ENCODE results near the gene SPNS1.
"Not testable (repeated sequence)": the region's sequence is repeated elsewhere in the genome, so short reads cannot be mapped to it uniquely, and the experiment has no call there.

The SPNS1 gene, protein sequence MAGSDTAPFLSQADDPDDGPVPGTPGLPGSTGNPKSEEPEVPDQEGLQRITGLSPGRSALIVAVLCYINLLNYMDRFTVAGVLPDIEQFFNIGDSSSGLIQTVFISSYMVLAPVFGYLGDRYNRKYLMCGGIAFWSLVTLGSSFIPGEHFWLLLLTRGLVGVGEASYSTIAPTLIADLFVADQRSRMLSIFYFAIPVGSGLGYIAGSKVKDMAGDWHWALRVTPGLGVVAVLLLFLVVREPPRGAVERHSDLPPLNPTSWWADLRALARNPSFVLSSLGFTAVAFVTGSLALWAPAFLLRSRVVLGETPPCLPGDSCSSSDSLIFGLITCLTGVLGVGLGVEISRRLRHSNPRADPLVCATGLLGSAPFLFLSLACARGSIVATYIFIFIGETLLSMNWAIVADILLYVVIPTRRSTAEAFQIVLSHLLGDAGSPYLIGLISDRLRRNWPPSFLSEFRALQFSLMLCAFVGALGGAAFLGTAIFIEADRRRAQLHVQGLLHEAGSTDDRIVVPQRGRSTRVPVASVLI

DNA sequence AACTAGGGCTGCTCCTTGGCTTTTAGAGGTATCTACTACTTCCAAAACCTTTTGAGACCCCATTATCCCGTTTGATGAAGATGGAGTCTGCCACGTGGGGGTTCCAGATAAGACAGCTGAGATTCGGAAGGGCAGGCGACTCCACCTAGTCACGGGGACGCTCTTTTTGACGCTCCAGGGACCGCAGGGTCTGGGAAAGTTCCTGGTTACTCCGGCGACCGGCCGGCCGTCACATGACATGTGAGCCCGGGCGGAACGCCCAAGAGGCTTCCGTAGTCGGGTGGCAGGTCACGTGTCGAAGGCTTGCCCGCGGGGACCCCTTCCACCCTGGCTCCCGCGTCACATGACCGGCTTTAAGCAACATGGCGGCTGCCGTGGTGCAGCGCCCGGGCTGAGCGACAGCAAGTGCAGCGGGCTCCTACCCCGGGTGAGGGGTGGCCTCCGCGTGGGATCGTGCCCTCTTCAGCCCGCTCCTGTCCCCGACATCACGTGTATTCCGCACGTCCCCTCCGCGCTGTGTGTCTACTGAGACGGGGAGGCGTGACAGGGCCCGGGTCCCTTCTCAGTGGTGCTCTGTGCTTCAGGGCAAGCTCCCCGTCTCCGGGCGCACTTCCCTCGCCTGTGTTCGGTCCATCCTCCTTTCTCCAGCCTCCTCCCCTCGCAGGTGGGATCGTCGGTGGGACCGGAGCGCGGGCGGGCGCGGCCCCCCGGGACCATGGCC lies at the start of gene SPNS1:
Gene SPNS1 (plus strand): TSS at position 342 of the 721 bp plus-strand sequence. CDS start 374 bp downstream, at position 716.
- Histone ChIP-seq H3K36me3 (ENCODE audit: insufficient read depth, low read length) (no peaks in the 10 kb centered on the region), H3K4me1 (ENCODE audit: insufficient read depth, low read length) (0 out of 2 replicates have a peak, but pooled peaks cover 3% of the 10 kb centered on the region), H3K9ac (ENCODE audit: low read depth, low read length) (peak within 1 kb of the TSS; percentile 95), H3K9me3 (ENCODE audit: control insufficient read depth, insufficient read depth, low read length) (no peaks in the 10 kb centered on the region)

DNA sequence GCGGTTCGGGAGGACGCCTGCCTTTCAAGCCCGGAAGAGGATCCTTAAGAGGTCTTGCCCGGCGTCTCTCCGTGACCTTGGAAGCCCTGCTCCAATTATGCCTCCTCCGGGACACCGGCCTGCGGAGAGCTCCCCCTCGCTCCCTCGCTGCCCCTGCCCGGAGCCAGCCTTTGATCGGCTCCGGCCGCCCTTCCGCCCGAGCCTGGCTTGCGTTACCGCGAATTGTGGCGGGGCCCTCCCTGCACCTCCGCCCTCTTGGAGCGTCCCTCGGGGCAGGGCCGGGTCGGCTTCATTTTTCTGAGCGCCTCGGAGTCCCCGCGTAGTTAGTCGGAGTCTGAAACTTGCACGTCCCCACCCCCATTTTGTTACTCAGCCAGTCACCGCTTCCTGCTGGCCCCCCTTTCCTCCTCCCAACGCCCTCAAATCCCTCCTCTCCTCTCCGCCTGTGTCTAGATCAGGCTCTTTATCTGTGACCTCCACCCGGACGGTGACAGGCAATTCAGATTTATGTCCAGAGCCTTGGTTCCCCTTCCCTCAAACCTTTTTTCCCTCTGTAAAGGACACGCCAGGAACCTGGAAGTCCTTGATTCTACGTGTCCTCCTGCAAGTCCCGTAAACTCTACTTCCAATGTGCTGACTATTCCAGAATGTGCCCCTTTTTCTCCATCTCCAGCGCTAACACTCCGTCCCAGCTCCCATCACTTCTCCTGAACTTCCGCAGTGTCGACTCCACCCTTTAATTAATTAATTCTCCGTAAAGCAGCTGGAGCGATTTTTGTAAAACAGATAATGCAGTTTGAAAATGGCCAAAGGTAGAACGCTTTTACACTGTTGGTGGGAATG lies 49.0 kb upstream of the SPNS1 start:
- Histone ChIP-seq H3K9ac (ENCODE audit: low read depth, low read length) (peak overlapping the region; percentile 89), H3K4me1 (ENCODE audit: insufficient read depth, low read length) (peaks cover 4% of the 10 kb centered on the region), H3K9me3 (ENCODE audit: control insufficient read depth, insufficient read depth, low read length) (no peaks in the 10 kb centered on the region), H3K36me3 (ENCODE audit: insufficient read depth, low read length) (no peaks in the 10 kb centered on the region)

DNA sequence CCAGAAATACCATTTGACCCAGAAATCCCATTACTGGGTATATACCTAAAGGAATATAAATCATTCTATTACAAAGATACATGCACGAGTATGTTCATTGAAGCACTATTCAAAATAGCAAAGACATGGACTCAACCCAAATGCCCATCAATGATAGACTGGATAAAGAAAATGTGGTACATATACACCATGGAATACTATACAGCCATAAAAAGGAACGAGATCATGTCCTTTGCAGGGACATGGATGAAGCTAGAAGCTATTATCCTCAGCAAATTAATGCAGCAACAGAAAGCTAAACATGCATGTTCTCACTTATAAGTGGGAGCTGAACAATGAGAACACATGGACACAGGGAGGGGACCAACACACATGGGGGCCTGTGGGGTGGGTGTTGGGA lies 48.3 kb upstream of the SPNS1 start:
- H3K36me3 ChIP-seq (ENCODE audit: insufficient read depth, low read length); H3K9me3 ChIP-seq (ENCODE audit: control insufficient read depth, insufficient read depth, low read length); H3K4me1 ChIP-seq (ENCODE audit: insufficient read depth, low read length): not testable (repeated sequence)
- H3K9ac ChIP-seq (ENCODE audit: low read depth, low read length): peak overlapping the region; percentile 89; the same call in 1 of the 2 replicates

DNA sequence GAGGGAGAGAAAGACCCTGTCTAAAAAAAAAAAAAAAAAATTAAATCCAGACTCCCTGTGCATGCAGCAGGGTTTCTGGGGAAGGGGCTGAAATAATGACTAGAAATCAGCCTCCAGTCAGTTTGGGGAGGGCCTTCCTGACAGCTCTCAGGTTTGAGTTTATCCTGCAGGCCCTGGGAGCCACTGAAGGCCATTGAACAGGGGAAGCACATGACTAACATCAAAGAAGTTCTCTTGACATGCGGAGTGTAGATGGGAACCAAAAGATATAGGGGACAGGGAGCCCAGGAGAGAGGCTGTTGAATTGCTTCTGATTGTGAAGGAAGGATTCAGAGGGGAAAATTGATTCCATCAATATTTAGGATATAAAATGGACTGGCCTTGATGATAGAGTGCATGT lies 46.8 kb upstream of the SPNS1 start:
- H3K9ac ChIP-seq (ENCODE audit: low read depth, low read length): no peak overlapping the region
- H3K4me1 ChIP-seq (ENCODE audit: insufficient read depth, low read length): peaks cover 4% of the 10 kb centered on the region
- no peaks in the 10 kb centered on the region for H3K9me3 ChIP-seq (ENCODE audit: control insufficient read depth, insufficient read depth, low read length)
- no peaks in the 10 kb centered on the region for H3K36me3 ChIP-seq (ENCODE audit: insufficient read depth, low read length)

DNA sequence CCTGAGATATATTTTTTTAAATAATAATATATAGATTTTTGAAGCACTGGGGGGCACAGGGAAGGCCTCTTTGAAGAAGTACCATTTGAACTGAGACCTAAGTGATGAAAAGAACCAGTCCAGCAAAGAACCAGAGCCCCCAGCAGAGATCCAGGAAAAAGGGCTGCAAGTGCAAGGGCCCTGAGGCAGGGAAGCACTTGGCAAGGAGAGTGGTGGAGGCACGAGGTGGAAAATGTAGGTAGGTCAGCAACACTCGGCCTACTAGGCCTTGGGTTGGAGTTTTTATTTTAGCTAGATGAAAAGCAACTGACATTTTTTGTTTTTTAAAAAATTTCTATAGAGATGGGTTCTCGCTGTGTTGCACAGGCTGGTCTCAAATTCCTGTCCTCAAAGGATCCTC lies 44.4 kb upstream of the SPNS1 start:
- no peak overlapping the region for H3K9ac ChIP-seq (ENCODE audit: low read depth, low read length)
- no peaks in the 10 kb centered on the region for H3K9me3 ChIP-seq (ENCODE audit: control insufficient read depth, insufficient read depth, low read length)

DNA sequence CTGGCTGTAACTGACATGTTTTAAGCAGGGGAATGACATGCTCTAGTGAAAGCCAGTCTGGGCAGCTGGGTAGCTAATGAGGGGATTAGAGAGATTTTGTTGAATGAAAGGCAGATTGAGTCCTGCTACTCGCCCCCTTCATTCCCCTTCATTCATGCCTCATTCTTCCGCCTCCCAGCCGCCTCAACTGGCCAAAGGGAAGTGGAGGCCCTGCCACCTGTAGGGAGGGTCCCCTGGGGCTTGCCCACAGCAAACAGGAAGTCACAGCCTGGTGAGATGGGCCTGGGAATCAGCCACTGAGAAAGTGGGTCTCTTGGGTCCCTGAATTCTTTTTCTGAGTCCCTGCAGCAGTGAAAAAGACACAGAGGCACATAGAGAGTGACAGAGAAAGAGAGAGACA lies 43.9 kb upstream of the SPNS1 start:
- H3K36me3 ChIP-seq (ENCODE audit: insufficient read depth, low read length): no peaks in the 10 kb centered on the region
- no peak overlapping the region for H3K9ac ChIP-seq (ENCODE audit: low read depth, low read length)
- no peaks in the 10 kb centered on the region for H3K4me1 ChIP-seq (ENCODE audit: insufficient read depth, low read length)
- no peaks in the 10 kb centered on the region for H3K9me3 ChIP-seq (ENCODE audit: control insufficient read depth, insufficient read depth, low read length)

More for the DNA sequence above, 44.4 kb upstream of the SPNS1 start:
- Histone ChIP-seq H3K4me1 (ENCODE audit: insufficient read depth, low read length) (no peaks in the 10 kb centered on the region), H3K36me3 (ENCODE audit: insufficient read depth, low read length) (no peaks in the 10 kb centered on the region)

DNA sequence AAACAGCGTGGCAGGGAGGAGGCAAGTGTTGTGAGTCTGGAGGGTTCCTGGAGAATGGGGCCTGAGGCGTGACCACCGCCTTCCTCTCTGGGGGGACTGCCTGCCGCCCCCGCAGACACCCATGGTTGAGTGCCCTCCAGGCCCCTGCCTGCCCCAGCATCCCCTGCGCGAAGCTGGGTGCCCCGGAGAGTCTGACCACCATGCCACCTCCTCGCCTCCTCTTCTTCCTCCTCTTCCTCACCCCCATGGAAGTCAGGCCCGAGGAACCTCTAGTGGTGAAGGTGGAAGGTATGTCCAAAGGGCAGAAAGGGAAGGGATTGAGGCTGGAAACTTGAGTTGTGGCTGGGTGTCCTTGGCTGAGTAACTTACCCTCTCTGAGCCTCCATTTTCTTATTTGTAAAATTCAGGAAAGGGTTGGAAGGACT lies 42.8 kb upstream of the SPNS1 start, which contains the start of gene CD19:
Gene CD19 (plus strand): TSS at position 171 of the 425 bp plus-strand sequence. CDS start 30 bp downstream, at position 201.
- Histone ChIP-seq H3K9me3 (ENCODE audit: control insufficient read depth, insufficient read depth, low read length) (no peaks in the 10 kb centered on the region), H3K36me3 (ENCODE audit: insufficient read depth, low read length) (no peaks in the 10 kb centered on the region), H3K4me1 (ENCODE audit: insufficient read depth, low read length) (no peaks in the 10 kb centered on the region), H3K9ac (ENCODE audit: low read depth, low read length) (no peak within 1 kb of the TSS)

DNA sequence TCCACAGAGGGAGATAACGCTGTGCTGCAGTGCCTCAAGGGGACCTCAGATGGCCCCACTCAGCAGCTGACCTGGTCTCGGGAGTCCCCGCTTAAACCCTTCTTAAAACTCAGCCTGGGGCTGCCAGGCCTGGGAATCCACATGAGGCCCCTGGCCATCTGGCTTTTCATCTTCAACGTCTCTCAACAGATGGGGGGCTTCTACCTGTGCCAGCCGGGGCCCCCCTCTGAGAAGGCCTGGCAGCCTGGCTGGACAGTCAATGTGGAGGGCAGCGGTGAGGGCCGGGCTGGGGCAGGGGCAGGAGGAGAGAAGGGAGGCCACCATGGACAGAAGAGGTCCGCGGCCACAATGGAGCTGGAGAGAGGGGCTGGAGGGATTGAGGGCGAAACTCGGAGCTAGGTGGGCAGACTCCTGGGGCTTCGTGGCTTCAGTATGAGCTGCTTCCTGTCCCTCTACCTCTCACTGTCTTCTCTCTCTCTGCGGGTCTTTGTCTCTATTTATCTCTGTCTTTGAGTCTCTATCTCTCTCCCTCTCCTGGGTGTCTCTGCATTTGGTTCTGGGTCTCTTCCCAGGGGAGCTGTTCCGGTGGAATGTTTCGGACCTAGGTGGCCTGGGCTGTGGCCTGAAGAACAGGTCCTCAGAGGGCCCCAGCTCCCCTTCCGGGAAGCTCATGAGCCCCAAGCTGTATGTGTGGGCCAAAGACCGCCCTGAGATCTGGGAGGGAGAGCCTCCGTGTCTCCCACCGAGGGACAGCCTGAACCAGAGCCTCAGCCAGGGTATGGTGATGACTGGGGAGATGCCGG lies 42.0 kb upstream of the SPNS1 start:
- Histone ChIP-seq H3K9me3 (ENCODE audit: control insufficient read depth, insufficient read depth, low read length) (no peaks in the 10 kb centered on the region), H3K9ac (ENCODE audit: low read depth, low read length) (no peak overlapping the region), H3K4me1 (ENCODE audit: insufficient read depth, low read length) (no peaks in the 10 kb centered on the region), H3K36me3 (ENCODE audit: insufficient read depth, low read length) (no peaks in the 10 kb centered on the region)

DNA sequence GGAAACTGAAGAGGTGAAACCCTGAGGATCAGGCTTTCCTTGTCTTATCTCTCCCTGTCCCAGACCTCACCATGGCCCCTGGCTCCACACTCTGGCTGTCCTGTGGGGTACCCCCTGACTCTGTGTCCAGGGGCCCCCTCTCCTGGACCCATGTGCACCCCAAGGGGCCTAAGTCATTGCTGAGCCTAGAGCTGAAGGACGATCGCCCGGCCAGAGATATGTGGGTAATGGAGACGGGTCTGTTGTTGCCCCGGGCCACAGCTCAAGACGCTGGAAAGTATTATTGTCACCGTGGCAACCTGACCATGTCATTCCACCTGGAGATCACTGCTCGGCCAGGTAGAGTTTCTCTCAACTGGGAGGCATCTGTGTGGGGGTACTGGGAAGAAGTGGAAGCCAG lies 41.4 kb upstream of the SPNS1 start:
- Histone ChIP-seq H3K4me1 (ENCODE audit: insufficient read depth, low read length) (no peaks in the 10 kb centered on the region), H3K36me3 (ENCODE audit: insufficient read depth, low read length) (no peaks in the 10 kb centered on the region), H3K9me3 (ENCODE audit: control insufficient read depth, insufficient read depth, low read length) (no peaks in the 10 kb centered on the region), H3K9ac (ENCODE audit: low read depth, low read length) (no peak overlapping the region)

DNA sequence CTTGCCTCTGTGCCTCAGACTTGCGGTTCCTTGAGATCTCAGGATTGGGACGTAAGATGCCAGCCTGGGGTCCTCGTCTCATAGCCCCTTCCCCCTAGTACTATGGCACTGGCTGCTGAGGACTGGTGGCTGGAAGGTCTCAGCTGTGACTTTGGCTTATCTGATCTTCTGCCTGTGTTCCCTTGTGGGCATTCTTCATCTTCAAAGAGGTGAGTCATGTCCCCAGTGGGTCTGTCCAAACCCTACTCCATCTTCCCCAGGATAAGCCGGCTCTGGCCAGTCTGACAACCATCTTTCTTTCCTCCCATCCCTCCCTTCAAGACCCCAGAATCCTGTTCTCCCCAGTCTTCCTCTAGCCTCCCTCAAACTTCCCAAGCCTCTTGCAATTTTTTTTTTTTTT lies 39.2 kb upstream of the SPNS1 start:
- Histone ChIP-seq H3K9me3 (ENCODE audit: control insufficient read depth, insufficient read depth, low read length) (no peaks in the 10 kb centered on the region), H3K4me1 (ENCODE audit: insufficient read depth, low read length) (no peaks in the 10 kb centered on the region), H3K36me3 (ENCODE audit: insufficient read depth, low read length) (no peaks in the 10 kb centered on the region), H3K9ac (ENCODE audit: low read depth, low read length) (peak overlapping the region; percentile 69; the same call in 1 of the 2 replicates)

DNA sequence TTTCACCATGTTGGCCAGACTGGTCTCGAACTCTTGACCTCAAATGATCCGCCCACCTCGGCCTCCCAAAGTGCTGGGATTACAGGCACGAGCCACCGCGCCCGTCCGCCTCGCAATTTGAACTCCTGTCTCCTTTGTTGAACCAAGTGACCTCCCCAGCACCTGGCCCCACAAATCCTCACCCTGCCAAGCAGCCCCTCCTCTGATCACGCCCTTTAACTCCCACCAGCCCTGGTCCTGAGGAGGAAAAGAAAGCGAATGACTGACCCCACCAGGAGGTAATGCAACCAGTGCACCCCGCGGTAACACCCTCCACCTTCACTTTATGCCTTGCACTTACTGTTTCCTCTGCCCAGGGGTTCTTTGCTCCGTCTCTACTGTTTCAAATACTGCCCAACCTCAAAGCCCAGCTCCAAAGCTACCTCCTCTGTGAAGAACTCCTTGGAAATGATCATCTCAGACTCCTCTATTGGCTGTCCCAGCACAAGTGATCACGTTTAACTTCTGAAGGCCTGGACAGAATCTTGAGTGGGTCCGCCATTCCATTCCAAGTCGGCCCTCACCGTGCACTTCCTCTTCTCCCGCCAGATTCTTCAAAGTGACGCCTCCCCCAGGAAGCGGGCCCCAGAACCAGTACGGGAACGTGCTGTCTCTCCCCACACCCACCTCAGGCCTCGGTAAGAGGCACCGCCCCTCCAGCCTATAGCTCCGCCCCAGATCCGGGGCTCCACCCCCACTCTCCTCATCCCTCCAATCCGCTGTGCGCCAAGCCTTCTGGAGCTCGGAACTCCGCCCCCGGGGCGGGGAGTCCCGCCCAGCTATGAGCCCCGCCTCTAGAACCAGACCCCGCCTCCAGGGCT lies 38.4 kb upstream of the SPNS1 start:
- Histone ChIP-seq H3K9ac (ENCODE audit: low read depth, low read length) (peak overlapping the region; percentile 69), H3K9me3 (ENCODE audit: control insufficient read depth, insufficient read depth, low read length) (no peaks in the 10 kb centered on the region), H3K4me1 (ENCODE audit: insufficient read depth, low read length) (no peaks in the 10 kb centered on the region), H3K36me3 (ENCODE audit: insufficient read depth, low read length) (no peaks in the 10 kb centered on the region)

DNA sequence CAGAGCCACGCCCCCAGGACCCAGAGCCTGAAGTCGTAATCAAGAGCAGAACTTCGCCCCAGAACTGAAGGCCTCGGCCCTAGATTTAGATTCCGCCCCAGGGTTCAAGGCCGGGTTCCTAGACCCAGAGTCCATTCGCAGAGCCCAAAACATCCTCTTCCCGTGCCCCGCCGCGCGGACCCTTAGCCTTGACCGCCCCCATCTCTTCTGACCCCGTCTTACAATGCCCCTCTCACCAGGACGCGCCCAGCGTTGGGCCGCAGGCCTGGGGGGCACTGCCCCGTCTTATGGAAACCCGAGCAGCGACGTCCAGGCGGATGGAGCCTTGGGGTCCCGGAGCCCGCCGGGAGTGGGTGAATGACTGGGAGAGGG lies 37.8 kb upstream of the SPNS1 start:
- Histone ChIP-seq H3K36me3 (ENCODE audit: insufficient read depth, low read length) (no peaks in the 10 kb centered on the region), H3K9me3 (ENCODE audit: control insufficient read depth, insufficient read depth, low read length) (no peaks in the 10 kb centered on the region), H3K4me1 (ENCODE audit: insufficient read depth, low read length) (no peaks in the 10 kb centered on the region), H3K9ac (ENCODE audit: low read depth, low read length) (peak overlapping the region; percentile 16; the same call in 1 of the 2 replicates)

Measured in ES-I3 (cell line).